ENCODE measurements around the gene RAB38.
A peak's percentile ranks its signal among the peaks of the same experiment; 100 is the strongest.

GRCh38 chr11:88103337-88104206, 71.7 kb downstream of the RAB38 start:
- peak; percentile 40 to 60 (median 49) for TF ChIP-seq CTCF (IDR thresholded peaks at IDR 0.05)
- TF ChIP-seq POLR2A (IDR thresholded peaks at IDR 0.05) = no peak
